ENCODE results near the gene MLLT10.

DNA sequence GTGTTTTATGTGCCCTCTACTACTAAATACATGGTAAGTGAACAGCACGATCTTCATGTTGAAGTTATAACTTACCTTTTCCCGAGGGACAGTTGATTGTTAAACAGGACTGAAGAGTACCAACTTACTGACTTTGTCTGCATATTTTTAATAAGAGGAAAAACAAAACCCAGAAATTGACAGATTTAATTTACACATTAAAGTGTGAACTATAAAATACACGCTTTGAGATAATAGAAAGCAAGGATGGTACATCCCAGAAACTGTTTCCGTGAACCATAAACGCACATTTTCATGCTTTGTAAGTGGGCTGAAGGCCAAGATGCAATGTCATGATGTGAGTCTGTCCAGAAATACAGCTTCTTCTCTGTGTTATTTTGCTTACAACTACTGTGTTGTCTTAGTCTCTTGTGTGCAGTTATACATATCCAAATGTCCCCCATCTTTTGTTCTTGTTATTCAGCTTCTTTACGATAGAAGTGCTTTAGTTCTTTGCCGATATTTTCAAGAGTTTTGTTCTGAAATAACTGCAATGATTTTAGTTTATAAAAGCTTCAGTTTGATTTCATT lies 190.1 kb downstream of the MLLT10 start:
- TF ChIP-seq ZNF274 (IDR thresholded peaks at IDR 0.05; ENCODE audit: low read depth, low read length): no peak
- no peak for TF ChIP-seq YY1 (IDR thresholded peaks at IDR 0.05; ENCODE audit: insufficient read depth, insufficient read length)

All from NT2/D1 (cell line).